ENCODE data around the gene PPCDC.

PPCDC gene

DNA sequence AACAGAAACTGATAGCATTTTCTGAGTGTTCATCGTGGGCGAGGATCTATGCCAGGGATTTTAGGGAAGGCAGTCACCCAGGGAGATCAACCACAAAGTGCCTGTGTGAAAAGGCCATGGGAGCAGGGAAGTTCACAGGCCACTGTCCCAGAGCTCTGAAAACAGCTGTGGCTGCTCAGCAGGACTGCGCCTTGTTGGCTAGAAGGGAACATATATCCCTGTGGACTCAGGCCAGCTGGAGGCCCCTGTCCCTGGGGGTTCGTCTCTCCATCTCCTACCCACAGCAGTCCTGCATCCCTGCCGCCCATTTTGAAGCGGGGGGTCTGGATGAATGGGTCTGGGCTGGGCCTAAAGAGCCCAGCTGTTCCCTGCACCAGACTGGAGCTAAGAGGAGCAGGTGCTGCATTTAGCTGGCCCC, 27.8 kb downstream of the PPCDC start:
- no peak for TF ChIP-seq CTCF (conservative IDR thresholded peaks at IDR 0.05; ENCODE audit: low read length)
- no peak for DNase-seq (ENCODE audit: low read depth)
- no peak overlapping the region for H3K4me3 ChIP-seq (ENCODE audit: low read length)

- no peak overlapping the region for H3K4me3 ChIP-seq (ENCODE audit: low read length)
- TF ChIP-seq CTCF (conservative IDR thresholded peaks at IDR 0.05; ENCODE audit: low read length): no peak
- no peak for DNase-seq (ENCODE audit: low read depth)
Observed at GRCh38 chr15:75051711-75052110, 28.3 kb downstream of the PPCDC start.

DNA sequence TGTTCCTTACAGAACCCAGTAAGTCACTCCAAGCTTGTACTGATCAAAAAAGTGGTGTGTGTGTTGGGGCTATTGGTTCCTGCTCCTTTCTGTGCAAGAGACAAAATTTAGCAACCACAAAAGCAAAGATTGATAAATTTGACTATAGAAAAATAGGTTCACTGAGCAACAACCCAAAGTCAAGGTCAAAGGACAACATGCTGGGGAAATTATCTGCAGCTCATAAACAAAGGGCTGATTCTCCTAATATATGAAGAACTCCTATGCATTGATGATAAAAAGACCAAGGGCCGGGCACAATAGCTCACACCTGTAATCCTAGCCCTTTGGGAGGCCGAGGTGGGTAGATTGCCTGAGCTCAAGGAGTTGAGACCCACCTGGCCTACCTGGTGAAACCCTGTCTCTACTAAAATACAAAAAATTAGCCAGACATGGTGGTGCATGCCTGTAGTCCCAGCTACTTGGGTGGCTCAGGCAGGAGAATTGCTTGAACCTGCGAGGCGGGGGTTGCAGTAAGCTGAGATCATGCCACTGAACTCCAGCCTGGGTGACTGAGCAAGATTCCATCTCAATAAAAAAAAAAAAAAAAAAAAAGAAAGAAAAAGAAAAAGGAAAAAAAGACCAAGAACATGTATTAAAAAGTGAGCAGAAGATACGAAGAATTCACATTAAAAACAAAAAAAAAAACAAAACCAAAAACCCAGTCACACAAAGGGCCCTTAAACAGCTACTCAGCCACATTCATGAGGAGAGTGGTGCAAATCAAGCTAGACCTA, 29.8 kb downstream of the PPCDC start:
- TF ChIP-seq CTCF (conservative IDR thresholded peaks at IDR 0.05; ENCODE audit: low read length): no peak
- DNase-seq (ENCODE audit: low read depth): no peak
- H3K4me3 ChIP-seq (ENCODE audit: low read length): no peak overlapping the region

DNA sequence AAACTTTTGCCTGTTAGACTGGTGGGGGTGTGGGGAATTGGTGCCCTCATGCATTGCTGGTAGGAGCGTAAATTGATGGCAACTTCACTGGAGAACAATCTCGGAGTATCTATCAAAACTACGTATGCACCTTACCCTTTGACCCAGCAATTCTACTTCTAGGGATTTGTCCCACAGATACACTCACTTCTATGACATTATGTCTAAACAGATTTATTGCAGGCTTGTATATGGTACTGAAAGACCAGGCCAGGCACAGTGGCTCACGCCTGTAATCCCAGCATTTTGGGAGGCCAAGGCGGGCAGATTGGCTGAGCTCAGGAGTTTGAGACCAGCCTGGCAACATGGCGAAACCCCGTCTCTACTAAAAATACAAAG, 30.3 kb downstream of the PPCDC start:
- no peak for TF ChIP-seq CTCF (conservative IDR thresholded peaks at IDR 0.05; ENCODE audit: low read length)
- H3K4me3 ChIP-seq (ENCODE audit: low read length): no peak overlapping the region
- no peak for DNase-seq (ENCODE audit: low read depth)

DNA sequence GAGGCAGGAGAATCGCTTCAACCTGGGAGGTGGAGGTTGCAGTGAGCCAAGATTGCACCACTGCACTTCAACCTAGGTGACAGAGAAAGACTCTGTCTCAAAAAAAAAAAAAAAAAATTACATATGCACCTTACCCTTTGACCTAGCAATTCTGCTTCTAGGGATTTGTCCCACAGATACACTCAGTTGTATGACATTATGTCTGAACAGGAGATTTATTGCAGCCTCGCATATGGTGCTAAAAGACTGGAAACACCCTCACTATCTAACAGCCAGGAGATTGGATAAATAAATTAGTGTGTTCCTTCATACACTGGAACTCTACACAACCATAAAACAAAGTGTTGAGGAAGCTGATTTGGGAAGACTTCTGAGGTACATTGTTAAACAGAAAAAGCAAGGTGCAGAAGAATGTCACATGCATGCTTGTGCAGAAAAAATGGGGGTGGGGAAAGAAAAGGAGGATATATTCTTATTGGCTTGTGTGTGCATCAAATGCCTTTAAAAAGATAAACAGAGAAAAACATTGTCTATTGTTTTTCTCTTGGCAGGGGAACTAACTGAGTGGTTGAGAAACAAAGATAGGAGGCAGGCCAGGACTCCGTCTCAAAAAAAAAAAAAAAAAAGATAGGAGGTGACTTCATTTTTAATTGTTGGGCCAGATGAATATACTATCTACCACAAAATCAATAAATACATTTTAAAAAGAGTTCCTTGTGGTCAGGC, 30.9 kb downstream of the PPCDC start:
- TF ChIP-seq CTCF (conservative IDR thresholded peaks at IDR 0.05; ENCODE audit: low read length): no peak
- H3K4me3 ChIP-seq (ENCODE audit: low read length): no peak overlapping the region
- no peak for DNase-seq (ENCODE audit: low read depth)

GRCh38 chr15:75056036-75056435, 32.6 kb downstream of the PPCDC start:
- DNase-seq (ENCODE audit: low read depth): no peak
- no peak overlapping the region for H3K4me3 ChIP-seq (ENCODE audit: low read length)
- TF ChIP-seq CTCF (conservative IDR thresholded peaks at IDR 0.05; ENCODE audit: low read length): no peak
